K562 (cell line): ENCODE results near the gene HOXC11. TPM values are rescaled to one million over a fixed set of nuclear protein-coding genes. Genes with fewer than 3 reads are reported as not detected.
A peak's percentile ranks its signal among the peaks of the same experiment; 100 is the strongest.

Experiments
- BRCA1 ChIP-seq, 2 experiments: fragments of 450-650 bp in 1 of 2; sonication (generic) in 1 of 2; formaldehyde crosslinking in 1 of 2; IDR thresholded peaks; 2 replicates each; pipeline versions ENCODE4 v1.5.0 to v1.6.1; 2017 to 2020; ENCODE audit warnings: mild to moderate bottlenecking in 1 of 2, missing genetic modification reagents in 1 of 2
- BRD4 ChIP-seq: fragments of 200-600 bp; sonication (generic); IDR thresholded peaks from 2 replicates; pipeline ENCODE4 v1.6.1; 2017; ENCODE audit warnings: inconsistent platforms
- EP400 ChIP-seq: fragments of 450-650 bp; IDR thresholded peaks from 2 replicates; pipeline ENCODE4 v1.6.1; 2017; ENCODE audit warnings: antibody characterized with exemption, mild to moderate bottlenecking, moderate library complexity
- GABPB2 ChIP-seq: fragments of 250-450 bp; sonication (Bioruptor Pico); conservative IDR thresholded peaks from 2 replicates; pipeline ENCODE4 v1.5.1; 2021; ENCODE audit warnings: mild to moderate bottlenecking
- GATA2 ChIP-seq: sonication (generic); formaldehyde crosslinking; IDR thresholded peaks from 2 replicates; pipeline ENCODE4 v1.4.0; 2020; ENCODE audit warnings: mild to moderate bottlenecking, missing genetic modification reagents
- HMGN3 ChIP-seq: IDR thresholded peaks from 2 replicates; pipeline ENCODE4 v1.6.1; 2011; ENCODE audit warnings: borderline replicate concordance, low read depth, mild to moderate bottlenecking, mixed read lengths, low read length; ENCODE audit not compliant: insufficient read length; ENCODE audit errors: extremely low read depth
- HNRNPK ChIP-seq: fragments of 200-400 bp; formaldehyde crosslinking; IDR thresholded peaks from one replicate; pipeline ENCODE4 v1.6.1; 2018; ENCODE audit warnings: mild to moderate bottlenecking, low read depth, low read length; ENCODE audit not compliant: poor library complexity, severe bottlenecking
- RAD21 ChIP-seq, 2 experiments: fragments of 250-450 bp in 1 of 2; fragments of 450-650 bp in 1 of 2; sonication (Bioruptor Pico) in 1 of 2; formaldehyde crosslinking in 1 of 2; IDR thresholded peaks in 1 of 2; conservative IDR thresholded peaks in 1 of 2; 2 replicates each; pipeline versions ENCODE4 v1.4.0 to v1.8.0; 2020 to 2022; ENCODE audit warnings: mild to moderate bottlenecking in 2 of 2, moderate library complexity in 1 of 2
- RBM14 ChIP-seq: fragments of 200-400 bp; formaldehyde crosslinking; IDR thresholded peaks from 2 replicates; pipeline ENCODE4 v1.6.1; 2018; ENCODE audit warnings: low read depth, mild to moderate bottlenecking, low read length, moderate library complexity, borderline replicate concordance; ENCODE audit not compliant: insufficient read depth
- RBM17 ChIP-seq: fragments of 200-400 bp; formaldehyde crosslinking; IDR thresholded peaks from 2 replicates; pipeline ENCODE4 v1.6.1; 2017; ENCODE audit warnings: low read depth, mild to moderate bottlenecking, low read length, borderline replicate concordance
- SIN3B ChIP-seq: fragments of 450-650 bp; IDR thresholded peaks from 2 replicates; pipeline ENCODE4 v1.6.1; 2017; ENCODE audit warnings: low read depth, mild to moderate bottlenecking, moderate library complexity
- SIX5 ChIP-seq, 2 experiments: IDR thresholded peaks; 2 replicates each; pipeline ENCODE4 v1.6.1; 2011; ENCODE audit warnings: low read length in 2 of 2, borderline replicate concordance in 1 of 2, low read depth in 1 of 2, mild to moderate bottlenecking in 1 of 2, moderate library complexity in 1 of 2; ENCODE audit not compliant: insufficient read depth in 1 of 2
- SOX6 ChIP-seq: fragments of 450-650 bp; IDR thresholded peaks from 2 replicates; pipeline ENCODE4 v1.6.1; 2014; ENCODE audit warnings: mild to moderate bottlenecking
- XRCC5 ChIP-seq: fragments of 200-400 bp; formaldehyde crosslinking; IDR thresholded peaks from 2 replicates; pipeline ENCODE4 v1.6.1; 2017; ENCODE audit warnings: low read depth, mild to moderate bottlenecking, low read length
- ZKSCAN1 ChIP-seq: fragments of 150-350 bp; IDR thresholded peaks from 2 replicates; pipeline ENCODE4 v1.6.1; 2016; ENCODE audit warnings: low read depth, low read length
- ZNF175 ChIP-seq: fragments of 200-800 bp; sonication (Bioruptor generic); IDR thresholded peaks from 2 replicates; pipeline ENCODE4 v1.6.1; 2016; ENCODE audit warnings: low read depth, mild to moderate bottlenecking, missing genetic modification characterization, missing compliant biosample characterization
- ZNF41 ChIP-seq: fragments of 250-450 bp; sonication (Bioruptor Pico); conservative IDR thresholded peaks from 2 replicates; pipeline ENCODE4 v1.4.0; 2020; ENCODE audit warnings: mild to moderate bottlenecking
- ZNF639 ChIP-seq, 2 experiments: fragments of 200-800 bp in 1 of 2; sonication (Bioruptor generic) in 1 of 2; sonication (generic) in 1 of 2; formaldehyde crosslinking in 1 of 2; IDR thresholded peaks in 1 of 2; conservative IDR thresholded peaks in 1 of 2; 2 replicates each; pipeline versions ENCODE4 v1.5.0 to v1.6.1; 2016 to 2020; ENCODE audit warnings: missing compliant biosample characterization in 1 of 2, missing genetic modification characterization in 1 of 2, missing genetic modification reagents in 1 of 2
- polyA plus RNA-seq, 8 experiments: library from polyadenylated mRNA; depleted of rRNA in 4 of 8; stranded (reverse) in 5 of 8; unstranded in 3 of 8; fragments of >200 nt; fragmentation: Nextera tagmentation in 2 of 8; fragmentation: Illumina TruSeq in 1 of 8; extraction: Ambion mirVana in 2 of 8; extraction: Trizol in 1 of 8; gene quantifications; 2 replicates each; pipeline versions ENCODE4 v1.2.1 to v1.2.3, GENCODE V29; 2011 to 2014; ENCODE audit warnings: inconsistent platforms in 1 of 8, missing spikeins in 1 of 8
- total RNA-seq, 7 experiments: library from RNA; depleted of rRNA in 6 of 7; stranded (reverse); fragments of >200 nt in 6 of 7; fragmentation: Illumina TruSeq in 2 of 7; extraction: Trizol in 2 of 7; gene quantifications; 2 replicates each; pipeline versions ENCODE4 v1.2.1 to v1.2.3, GENCODE V29; 2011 to 2021; ENCODE audit warnings: low replicate concordance in 1 of 7
- TF ChIP-seq, protein P1 (sequence below): fragments of 450-650 bp; formaldehyde crosslinking; IDR thresholded peaks from 2 replicates; pipeline ENCODE4 v1.4.0; 2020; ENCODE audit warnings: mild to moderate bottlenecking, mixed read lengths
- TF ChIP-seq, protein P2 (sequence below), 3 experiments: IDR thresholded peaks in 2 of 3; conservative IDR thresholded peaks in 1 of 3; 2 replicates each; pipeline ENCODE4 v1.5.1; 2011 to 2012; ENCODE audit warnings: low read length in 3 of 3, mild to moderate bottlenecking in 3 of 3, control low read depth in 2 of 3, improper control_type of control experiment in 1 of 3, inconsistent platforms in 1 of 3, low read depth in 1 of 3, mixed read lengths in 1 of 3, moderate library complexity in 1 of 3; ENCODE audit not compliant: insufficient read depth in 2 of 3
- TF ChIP-seq, protein P3 (sequence below): sonication (generic); formaldehyde crosslinking; IDR thresholded peaks from 2 replicates; pipeline ENCODE4 v1.9.0; 2022; ENCODE audit warnings: mild to moderate bottlenecking, missing genetic modification reagents

HOXC11 gene
- total and polyA plus RNA-seq, 9 of the 15 experiments (the other 6 are each of a cell fraction or from before 2014, with no cell fraction given): not detected

GRCh38 chr12:54004063-54004840, 31.3 kb downstream of the HOXC11 start (continued):
- TF ChIP-seq GABPB2 (CRISPR knock-in tag) (no peak), XRCC5 (no peak), HMGN3 (no peak), RBM17 (no peak), HNRNPK (no peak), RAD21 (CRISPR knock-in tag; conservative IDR thresholded peaks at IDR 0.05 in 1 of 2, IDR thresholded peaks at IDR 0.05 in 1 of 2) (peak; percentile 43 to 60), SOX6 (no peak), BRD4 (no peak), ZNF639 (CRISPR knock-in tag; conservative IDR thresholded peaks at IDR 0.05 in 1 of 2, IDR thresholded peaks at IDR 0.05 in 1 of 2) (no peak), GATA2 (CRISPR knock-in tag) (no peak), SIN3B (no peak), BRCA1 (IDR thresholded peaks at IDR 0.05) (no peak), BRCA1 (CRISPR knock-in tag; IDR thresholded peaks at IDR 0.05) (no peak), ZKSCAN1 (no peak), RBM14 (no peak), EP400 (no peak), ZNF175 (CRISPR knock-in tag) (no peak), SIX5 (IDR thresholded peaks at IDR 0.05; ENCODE audit: borderline replicate concordance in 1 of 2, insufficient read depth in 1 of 2, low read depth in 1 of 2, low read length in 2 of 2) (no peak), ZNF41 (CRISPR knock-in tag) (no peak)
- TF ChIP-seq, protein P1, sequence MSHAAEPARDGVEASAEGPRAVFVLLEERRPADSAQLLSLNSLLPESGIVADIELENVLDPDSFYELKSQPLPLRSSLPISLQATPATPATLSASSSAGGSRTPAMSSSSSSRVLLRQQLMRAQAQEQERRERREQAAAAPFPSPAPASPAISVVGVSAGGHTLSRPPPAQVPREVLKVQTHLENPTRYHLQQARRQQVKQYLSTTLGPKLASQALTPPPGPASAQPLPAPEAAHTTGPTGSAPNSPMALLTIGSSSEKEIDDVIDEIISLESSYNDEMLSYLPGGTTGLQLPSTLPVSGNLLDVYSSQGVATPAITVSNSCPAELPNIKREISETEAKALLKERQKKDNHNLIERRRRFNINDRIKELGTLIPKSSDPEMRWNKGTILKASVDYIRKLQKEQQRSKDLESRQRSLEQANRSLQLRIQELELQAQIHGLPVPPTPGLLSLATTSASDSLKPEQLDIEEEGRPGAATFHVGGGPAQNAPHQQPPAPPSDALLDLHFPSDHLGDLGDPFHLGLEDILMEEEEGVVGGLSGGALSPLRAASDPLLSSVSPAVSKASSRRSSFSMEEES (CRISPR knock-in tag): no peak
- TF ChIP-seq, protein P2, sequence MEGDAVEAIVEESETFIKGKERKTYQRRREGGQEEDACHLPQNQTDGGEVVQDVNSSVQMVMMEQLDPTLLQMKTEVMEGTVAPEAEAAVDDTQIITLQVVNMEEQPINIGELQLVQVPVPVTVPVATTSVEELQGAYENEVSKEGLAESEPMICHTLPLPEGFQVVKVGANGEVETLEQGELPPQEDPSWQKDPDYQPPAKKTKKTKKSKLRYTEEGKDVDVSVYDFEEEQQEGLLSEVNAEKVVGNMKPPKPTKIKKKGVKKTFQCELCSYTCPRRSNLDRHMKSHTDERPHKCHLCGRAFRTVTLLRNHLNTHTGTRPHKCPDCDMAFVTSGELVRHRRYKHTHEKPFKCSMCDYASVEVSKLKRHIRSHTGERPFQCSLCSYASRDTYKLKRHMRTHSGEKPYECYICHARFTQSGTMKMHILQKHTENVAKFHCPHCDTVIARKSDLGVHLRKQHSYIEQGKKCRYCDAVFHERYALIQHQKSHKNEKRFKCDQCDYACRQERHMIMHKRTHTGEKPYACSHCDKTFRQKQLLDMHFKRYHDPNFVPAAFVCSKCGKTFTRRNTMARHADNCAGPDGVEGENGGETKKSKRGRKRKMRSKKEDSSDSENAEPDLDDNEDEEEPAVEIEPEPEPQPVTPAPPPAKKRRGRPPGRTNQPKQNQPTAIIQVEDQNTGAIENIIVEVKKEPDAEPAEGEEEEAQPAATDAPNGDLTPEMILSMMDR (IDR thresholded peaks at IDR 0.05 in 2 of 3, conservative IDR thresholded peaks at IDR 0.05 in 1 of 3; ENCODE audit: insufficient read depth in 2 of 3, low read depth in 1 of 3, low read length in 3 of 3): peak; percentile 52 to 58 (median 57)
- TF ChIP-seq, protein P3, sequence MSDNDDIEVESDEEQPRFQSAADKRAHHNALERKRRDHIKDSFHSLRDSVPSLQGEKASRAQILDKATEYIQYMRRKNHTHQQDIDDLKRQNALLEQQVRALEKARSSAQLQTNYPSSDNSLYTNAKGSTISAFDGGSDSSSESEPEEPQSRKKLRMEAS (CRISPR knock-in tag): no peak
